ENCODE measurements around the gene DHCR24.
A peak's percentile ranks its signal among the peaks of the same experiment; 100 is the strongest.

The DHCR24 gene

DNA sequence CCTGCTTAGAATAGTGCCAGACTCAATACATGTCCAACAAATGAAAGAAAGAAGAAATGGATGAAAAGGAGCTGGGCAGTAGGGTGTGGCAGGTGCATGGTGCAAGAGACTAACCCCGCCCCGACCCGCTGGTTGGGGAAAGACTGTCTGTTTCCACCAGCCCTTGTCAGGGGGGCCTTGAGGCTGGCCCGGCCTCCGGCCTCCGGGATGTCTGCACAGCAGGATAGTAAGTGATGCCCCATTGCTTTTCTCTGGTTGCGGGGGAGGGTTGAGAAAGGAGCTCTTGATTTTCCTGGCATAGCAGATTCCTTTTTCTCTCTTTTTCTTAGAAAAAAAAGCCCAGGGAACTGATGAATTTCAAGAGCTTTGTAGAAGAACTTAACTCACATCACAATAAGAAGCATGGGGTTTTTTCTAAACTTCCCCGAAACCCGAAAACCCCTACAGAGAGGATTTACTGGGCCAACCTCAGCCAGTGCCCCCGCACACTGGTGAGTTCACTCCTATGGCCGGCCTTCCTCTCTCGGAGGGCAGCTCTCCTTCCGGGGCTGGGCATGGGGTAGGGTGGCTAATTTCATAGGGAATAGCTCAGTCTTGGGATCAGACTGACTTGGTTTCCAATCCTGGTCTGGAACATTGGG lies 73.4 kb downstream of the DHCR24 start:
- DNase-seq: no peak

GRCh38 chr1:54812801-54813484 lies 74.1 kb downstream of the DHCR24 start:
- no peak for DNase-seq

- no peak for DNase-seq
Observed at GRCh38 chr1:54811739-54812655, 75.0 kb downstream of the DHCR24 start.

- no peak for DNase-seq
Observed at GRCh38 chr1:54811066-54811465, 75.9 kb downstream of the DHCR24 start.

DNA sequence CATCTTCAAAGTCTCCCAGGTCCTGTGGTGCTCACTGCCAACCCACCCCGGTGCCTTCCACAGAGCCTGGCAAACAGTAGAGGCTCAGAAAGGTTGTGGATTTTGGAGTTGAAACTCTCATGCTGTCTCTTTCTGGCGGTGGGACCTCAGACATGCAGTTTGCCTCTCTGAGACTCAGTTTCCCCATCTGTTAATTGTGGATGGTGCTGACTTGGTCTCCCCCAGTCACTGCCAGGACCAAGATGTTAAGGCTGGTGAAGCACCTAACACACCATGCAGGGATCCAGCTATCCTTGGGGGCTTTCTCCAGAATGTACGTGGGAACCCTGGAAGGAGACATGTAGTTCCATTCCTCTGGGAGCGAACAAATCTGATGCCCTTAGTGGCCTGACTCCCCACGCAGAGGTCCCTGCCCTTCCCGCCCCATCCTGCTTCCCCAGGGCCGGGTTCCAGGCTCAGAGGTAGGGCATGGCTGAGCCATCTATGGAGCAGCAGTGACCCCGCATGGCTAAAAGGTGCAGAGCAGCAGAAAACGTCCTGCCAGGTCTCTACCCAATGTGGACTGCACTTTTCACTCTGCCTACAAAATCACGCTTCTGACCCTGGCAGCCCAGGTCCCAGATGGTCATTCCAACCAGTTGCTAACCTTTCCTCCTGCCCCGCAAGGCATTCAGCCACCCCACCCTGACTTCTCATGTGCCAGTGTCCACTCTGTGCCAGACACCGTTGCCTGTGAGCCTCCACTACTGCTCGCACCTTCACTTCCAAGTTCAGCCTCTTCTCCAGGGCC lies 76.6 kb downstream of the DHCR24 start:
- peak; percentile 63 for DNase-seq

- no peak for DNase-seq
Observed at GRCh38 chr1:54809496-54810074, 77.4 kb downstream of the DHCR24 start.

DNA sequence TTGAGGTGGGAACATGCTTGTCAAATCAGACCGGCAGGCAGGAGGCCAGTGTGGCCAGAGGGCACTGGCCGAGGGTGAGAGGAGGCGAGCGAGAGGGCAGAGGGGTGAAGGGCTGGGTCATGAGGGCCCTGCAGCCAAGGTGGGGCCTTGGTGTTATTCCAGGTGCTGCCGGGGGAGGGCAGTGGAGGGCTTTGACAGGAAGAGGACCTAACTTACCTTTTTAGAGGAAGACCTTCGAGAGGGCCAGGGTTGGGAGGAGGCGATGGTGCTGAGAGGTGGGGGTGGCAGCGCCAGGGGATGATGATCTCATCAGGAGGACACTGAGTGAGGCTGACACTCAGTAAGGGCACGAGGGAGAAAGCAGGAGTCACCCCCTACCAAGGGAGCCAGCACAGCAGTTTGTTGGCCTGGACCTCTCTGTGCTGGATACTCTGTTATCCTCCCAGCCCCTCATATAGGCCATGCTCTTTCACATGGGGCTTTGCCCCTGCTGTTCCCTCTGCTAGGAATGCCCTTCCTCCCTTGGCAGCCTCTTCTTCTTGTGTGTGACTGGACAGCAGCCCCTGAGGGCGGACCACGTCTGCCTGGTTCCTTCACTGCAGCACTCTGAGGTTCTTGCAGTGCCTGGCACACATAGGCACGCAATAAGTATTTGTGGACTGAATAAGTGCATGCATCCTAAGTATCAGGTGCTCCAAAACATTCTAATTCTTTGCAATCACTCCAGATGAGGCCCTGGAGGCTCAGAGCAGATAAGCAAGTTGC lies 78.4 kb downstream of the DHCR24 start:
- no peak for DNase-seq

GRCh38 chr1:54807756-54808155 lies 79.2 kb downstream of the DHCR24 start:
- DNase-seq: no peak

- DNase-seq: no peak
Observed at GRCh38 chr1:54806931-54807611, 79.9 kb downstream of the DHCR24 start.

DNA sequence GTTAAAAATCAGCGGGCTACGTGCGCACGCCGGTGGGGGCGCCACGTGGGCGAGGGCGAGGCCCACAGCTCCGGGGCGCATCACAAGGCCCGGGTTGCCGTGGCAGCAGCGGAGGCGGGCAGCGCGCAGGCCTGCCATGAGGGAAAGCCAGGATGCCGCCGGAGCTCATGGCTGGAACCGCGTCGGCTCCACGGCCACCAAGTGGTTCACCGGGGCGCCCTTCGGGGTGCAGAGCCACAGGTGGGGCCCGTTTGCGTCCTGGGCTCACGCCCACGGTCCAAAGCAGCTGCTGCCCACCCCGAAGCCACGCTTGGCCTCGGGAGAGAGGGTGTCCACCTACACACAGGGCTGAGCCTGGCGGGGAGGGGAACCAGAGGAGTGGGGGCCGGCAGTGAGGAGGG lies 81.0 kb downstream of the DHCR24 start:
- DNase-seq: no peak

DNA sequence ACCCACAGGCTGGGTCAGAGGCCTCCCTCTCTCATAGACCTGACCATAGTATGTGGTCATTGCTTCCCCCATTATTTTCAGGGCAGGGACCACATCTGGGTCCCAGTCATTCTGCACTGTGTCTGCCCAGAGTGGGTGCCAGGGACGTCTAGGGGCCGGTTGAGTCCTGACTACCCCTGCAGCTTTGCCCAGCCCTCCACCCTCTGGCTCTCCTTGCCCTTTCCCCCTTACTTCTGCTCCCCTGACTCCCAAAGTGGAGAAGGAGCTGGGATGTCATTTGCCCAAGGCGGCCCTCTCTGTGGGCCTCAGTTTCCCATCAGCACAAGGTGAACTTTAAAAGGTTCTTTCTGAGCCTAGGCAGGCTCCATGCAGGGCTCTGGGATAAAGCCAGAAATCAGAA lies 81.5 kb downstream of the DHCR24 start:
- no peak for DNase-seq

DNA sequence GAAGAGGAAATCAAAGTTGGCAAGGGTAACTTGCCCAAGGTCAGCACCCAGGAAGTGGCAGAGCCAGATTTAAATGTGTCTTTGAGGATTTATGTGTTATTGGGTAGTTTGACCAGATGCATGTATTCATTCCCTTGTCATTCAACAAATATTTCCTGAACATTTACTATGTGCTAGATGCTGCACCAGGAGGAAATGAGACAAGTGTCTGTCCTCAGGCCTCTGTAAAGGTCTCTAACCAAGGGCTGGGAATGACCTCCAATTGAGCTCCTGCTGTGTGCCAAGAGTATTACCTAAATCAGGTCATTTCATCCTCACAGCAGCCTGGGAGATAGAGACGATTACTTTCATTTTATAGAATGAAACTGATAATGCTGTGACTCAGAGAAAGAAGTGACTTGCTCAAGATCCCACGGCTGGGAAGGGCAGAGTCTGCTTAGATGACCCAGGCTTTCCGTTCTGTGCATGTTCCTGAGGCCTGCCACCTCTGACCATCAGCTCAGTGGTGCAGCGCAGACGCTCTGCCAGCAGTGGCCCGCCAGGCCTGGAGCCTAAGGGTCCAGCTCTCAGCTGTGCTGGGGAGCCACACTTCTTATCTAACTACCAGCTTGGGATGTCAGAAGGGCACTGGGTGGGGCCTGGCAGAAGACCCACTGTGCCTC lies 82.4 kb downstream of the DHCR24 start:
- no peak for DNase-seq

DNA sequence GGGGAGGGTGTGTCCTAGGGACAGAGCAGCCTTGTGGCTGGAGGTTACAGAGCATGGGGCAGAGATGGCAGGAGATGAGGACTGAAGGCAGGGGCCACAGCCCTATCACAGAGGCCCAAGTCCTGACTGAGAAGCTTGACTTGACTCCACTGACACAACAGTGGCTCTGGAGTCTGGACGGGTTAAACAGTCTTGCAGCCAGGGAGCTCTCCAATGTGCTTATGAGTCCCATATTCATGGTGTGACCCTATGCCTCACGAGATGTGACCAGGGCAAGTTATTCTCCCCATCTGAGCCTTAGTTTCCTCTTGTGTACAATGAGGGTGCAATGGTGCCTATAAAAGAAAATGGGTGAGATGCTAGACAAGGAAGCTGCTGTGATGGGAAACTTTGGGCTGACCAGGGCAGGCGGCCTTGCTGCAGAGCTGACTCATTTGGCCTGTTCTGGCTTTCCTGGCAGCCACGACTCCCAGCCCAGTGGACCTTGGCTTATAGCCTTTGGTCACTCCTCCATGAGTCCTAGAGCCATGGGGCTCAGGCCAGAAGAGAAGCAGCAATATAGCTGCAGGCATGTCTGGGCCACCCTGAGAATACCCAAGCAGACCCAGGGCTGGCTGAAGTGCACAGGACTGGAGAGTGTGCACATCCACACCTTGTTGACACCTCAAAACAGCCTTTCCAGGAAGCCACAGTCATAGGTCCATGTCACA lies 83.1 kb downstream of the DHCR24 start:
- no peak for DNase-seq

GRCh38 chr1:54800899-54801759 lies 85.9 kb downstream of the DHCR24 start, which contains the start of gene TTC22:
TTC22 (minus strand) TSS chr1:54801323; CDS start chr1:54801163, 160 bp downstream.
- peak; percentile 67 for DNase-seq

- DNase-seq: no peak
Observed at GRCh38 chr1:54800041-54800898, 86.7 kb downstream of the DHCR24 start.
